Osteocyte (in vitro differentiated cells): ENCODE results near the gene RNF186. TPM values are rescaled to one million over a fixed set of nuclear protein-coding genes. Genes with fewer than 3 reads are reported as not detected.

Experiments used
- DNase-seq: peaks from one replicate; pipeline ENCODE4 v3.0.0; 2021; ENCODE audit warnings: mixed read lengths; ENCODE audit not compliant: unreplicated experiment; ENCODE audit errors: extremely low spot score
- H3K27ac Mint-ChIP-seq: one replicate; pipeline ENCODE4 v1.8.0; 2021; ENCODE audit warnings: mild to moderate bottlenecking, mixed read lengths; ENCODE audit not compliant: unreplicated experiment
- H3K27me3 Mint-ChIP-seq: one replicate; pipeline ENCODE4 v1.8.0; 2021; ENCODE audit warnings: mixed read lengths; ENCODE audit not compliant: unreplicated experiment
- H3K36me3 Mint-ChIP-seq: one replicate; pipeline ENCODE4 v1.8.0; 2021; ENCODE audit warnings: mixed read lengths; ENCODE audit not compliant: unreplicated experiment
- H3K4me1 Mint-ChIP-seq: one replicate; pipeline ENCODE4 v1.8.0; 2021; ENCODE audit warnings: mixed read lengths; ENCODE audit not compliant: unreplicated experiment
- H3K4me3 Mint-ChIP-seq: one replicate; pipeline ENCODE4 v1.8.0; 2021; ENCODE audit warnings: mild to moderate bottlenecking, moderate library complexity, mixed read lengths; ENCODE audit not compliant: unreplicated experiment
- H3K9me3 Mint-ChIP-seq: one replicate; pipeline ENCODE4 v1.8.0; 2021; ENCODE audit warnings: mixed read lengths; ENCODE audit not compliant: unreplicated experiment
- long read RNA-seq: library from polyadenylated mRNA; unstranded; transcript quantifications from one replicate; pipeline ENCODE4 v2.0.0, GENCODE V29; 2021
- total RNA-seq: library from RNA; stranded (reverse); gene quantifications from 2 replicates; pipeline ENCODE4 v1.2.1, GENCODE V29; 2021
- TF ChIP-seq, protein P1 (sequence below): fragments of 200-600 bp; sonication (generic); IDR thresholded peaks from 2 replicates; pipeline ENCODE4 v1.5.0; 2021; ENCODE audit warnings: antibody characterized with exemption, mild to moderate bottlenecking, moderate library complexity

RNF186 gene, protein sequence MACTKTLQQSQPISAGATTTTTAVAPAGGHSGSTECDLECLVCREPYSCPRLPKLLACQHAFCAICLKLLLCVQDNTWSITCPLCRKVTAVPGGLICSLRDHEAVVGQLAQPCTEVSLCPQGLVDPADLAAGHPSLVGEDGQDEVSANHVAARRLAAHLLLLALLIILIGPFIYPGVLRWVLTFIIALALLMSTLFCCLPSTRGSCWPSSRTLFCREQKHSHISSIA
- not detected in 2 replicates for total RNA-seq
- long read RNA-seq = 0 reads

GRCh38 chr1:19814681-19815503, at the start of gene RNF186:
RNF186 (minus strand) TSS chr1:19815283; CDS start chr1:19815101, 182 bp downstream.
- TF ChIP-seq, protein P1, sequence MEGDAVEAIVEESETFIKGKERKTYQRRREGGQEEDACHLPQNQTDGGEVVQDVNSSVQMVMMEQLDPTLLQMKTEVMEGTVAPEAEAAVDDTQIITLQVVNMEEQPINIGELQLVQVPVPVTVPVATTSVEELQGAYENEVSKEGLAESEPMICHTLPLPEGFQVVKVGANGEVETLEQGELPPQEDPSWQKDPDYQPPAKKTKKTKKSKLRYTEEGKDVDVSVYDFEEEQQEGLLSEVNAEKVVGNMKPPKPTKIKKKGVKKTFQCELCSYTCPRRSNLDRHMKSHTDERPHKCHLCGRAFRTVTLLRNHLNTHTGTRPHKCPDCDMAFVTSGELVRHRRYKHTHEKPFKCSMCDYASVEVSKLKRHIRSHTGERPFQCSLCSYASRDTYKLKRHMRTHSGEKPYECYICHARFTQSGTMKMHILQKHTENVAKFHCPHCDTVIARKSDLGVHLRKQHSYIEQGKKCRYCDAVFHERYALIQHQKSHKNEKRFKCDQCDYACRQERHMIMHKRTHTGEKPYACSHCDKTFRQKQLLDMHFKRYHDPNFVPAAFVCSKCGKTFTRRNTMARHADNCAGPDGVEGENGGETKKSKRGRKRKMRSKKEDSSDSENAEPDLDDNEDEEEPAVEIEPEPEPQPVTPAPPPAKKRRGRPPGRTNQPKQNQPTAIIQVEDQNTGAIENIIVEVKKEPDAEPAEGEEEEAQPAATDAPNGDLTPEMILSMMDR = no peak
- peaks cover 7% of the 10 kb centered on the region for H3K4me1 Mint-ChIP-seq
- no peaks in the 10 kb centered on the region for H3K36me3 Mint-ChIP-seq
- DNase-seq = no peak
- H3K4me3 Mint-ChIP-seq = no peak within 1 kb of the TSS
- H3K9me3 Mint-ChIP-seq = no peaks in the 10 kb centered on the region
- H3K27ac Mint-ChIP-seq = no peak within 1 kb of the TSS
- no peaks in the 10 kb centered on the region for H3K27me3 Mint-ChIP-seq

DNA sequence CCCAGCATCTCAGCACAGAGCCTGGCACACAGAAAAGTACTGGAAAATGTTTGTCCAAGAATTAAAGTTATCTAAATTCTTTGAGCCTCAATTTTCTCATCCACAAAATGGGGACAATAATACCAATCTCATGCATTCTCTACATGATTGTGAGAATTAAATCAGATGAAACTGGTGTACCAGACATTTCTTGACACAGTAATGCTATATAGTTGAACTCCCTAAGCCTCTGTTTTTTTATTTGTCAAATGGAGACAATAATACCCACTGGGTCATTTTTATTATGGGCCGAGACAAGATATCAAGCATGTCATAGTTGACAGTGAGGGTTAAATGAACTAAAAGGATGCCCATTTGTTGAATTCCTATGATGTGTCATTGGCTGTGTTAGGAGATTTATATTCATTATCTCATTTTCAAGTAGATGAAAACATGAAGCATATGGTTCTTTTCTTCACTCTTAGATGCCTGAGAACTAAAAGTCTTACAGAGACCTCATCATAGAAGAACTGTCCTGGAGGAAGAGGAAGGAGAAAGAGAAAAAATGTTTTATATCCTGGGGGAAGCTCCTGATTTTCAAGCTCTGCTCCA, 49.6 kb upstream of the RNF186 start:
- no peak overlapping the region for H3K27ac Mint-ChIP-seq
- H3K27me3 Mint-ChIP-seq = no peaks in the 10 kb centered on the region
- TF ChIP-seq, protein P1 = no peak
- H3K9me3 Mint-ChIP-seq = peaks cover 5% of the 10 kb centered on the region
- peaks cover 9% of the 10 kb centered on the region for H3K4me1 Mint-ChIP-seq
- DNase-seq = no peak
- peaks cover 4% of the 10 kb centered on the region for H3K36me3 Mint-ChIP-seq
- no peak overlapping the region for H3K4me3 Mint-ChIP-seq

DNA sequence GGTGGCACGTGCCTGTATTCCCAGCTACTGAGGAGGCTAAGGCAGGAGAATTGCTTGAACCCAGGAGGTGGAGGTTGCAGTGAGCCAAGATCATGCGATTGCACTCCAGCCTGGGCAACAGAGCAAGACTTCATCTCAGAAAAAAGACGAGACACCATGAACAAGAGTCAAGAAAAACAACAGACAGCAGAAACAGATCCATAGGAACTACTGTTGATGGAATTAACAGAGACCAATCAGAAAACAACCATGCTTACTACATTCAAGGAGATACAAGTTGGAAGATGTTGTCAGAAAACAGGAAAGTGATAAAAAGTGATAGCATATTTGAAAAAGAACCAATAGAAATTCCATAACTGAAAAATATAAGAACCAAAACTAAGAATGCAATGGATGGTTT, 47.9 kb upstream of the RNF186 start:
- H3K27ac Mint-ChIP-seq = no peak overlapping the region
- peaks cover 9% of the 10 kb centered on the region for H3K4me1 Mint-ChIP-seq
- no peak overlapping the region for H3K4me3 Mint-ChIP-seq

GRCh38 chr1:19861842-19862530, 46.9 kb upstream of the RNF186 start:
- Mint-ChIP-seq H3K27ac (no peak overlapping the region), H3K27me3 (no peaks in the 10 kb centered on the region), H3K9me3 (peaks cover 5% of the 10 kb centered on the region), H3K4me1 (peaks cover 9% of the 10 kb centered on the region), H3K36me3 (peaks cover 4% of the 10 kb centered on the region), H3K4me3 (no peak overlapping the region)
- TF ChIP-seq, protein P1 = no peak
- no peak for DNase-seq

More for the DNA sequence above, 47.9 kb upstream of the RNF186 start:
- H3K27me3 Mint-ChIP-seq = no peaks in the 10 kb centered on the region
- peaks cover 5% of the 10 kb centered on the region for H3K9me3 Mint-ChIP-seq
- peaks cover 4% of the 10 kb centered on the region for H3K36me3 Mint-ChIP-seq
- no peak for DNase-seq
- TF ChIP-seq, protein P1 = no peak
